GM18526 (cell line): Measurements from ENCODE around the gene MTURN.

Source experiments
- POLR2A ChIP-seq: IDR thresholded peaks from 3 replicates; pipeline ENCODE4 v1.6.1; 2011; ENCODE audit not compliant: insufficient read length; ENCODE audit errors: extremely low read depth

Gene MTURN

DNA sequence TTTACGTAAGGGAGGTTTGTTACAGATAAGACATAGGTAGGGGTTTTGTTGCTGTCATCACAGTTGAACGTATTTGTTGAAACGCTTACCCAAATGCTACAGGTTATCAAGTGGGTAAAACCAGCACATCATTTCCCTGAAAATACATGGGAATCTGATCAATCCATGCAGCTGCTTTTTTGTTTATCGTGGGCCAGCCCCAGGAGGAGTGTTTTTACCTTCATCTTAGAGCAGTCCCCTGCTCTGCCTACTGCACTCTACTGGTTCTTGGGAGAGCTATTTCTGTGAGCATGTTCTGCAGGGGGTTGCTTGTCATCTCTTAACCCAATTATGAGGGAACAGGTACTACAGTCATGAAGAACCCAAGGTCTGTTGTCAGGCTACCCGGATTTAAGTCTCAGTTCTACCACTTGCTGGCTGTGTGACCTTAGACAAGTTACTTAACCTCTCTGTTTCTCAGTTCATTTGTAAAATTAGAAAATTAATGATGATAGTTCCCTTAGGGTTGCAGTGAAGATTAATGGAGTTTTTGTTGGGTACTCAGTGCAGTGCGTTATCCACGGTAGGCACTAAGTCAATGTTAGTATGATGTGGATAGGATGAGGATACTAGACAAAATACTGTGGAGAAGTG is 15.0 kb downstream of the MTURN start:
- TF ChIP-seq POLR2A, result no peak

DNA sequence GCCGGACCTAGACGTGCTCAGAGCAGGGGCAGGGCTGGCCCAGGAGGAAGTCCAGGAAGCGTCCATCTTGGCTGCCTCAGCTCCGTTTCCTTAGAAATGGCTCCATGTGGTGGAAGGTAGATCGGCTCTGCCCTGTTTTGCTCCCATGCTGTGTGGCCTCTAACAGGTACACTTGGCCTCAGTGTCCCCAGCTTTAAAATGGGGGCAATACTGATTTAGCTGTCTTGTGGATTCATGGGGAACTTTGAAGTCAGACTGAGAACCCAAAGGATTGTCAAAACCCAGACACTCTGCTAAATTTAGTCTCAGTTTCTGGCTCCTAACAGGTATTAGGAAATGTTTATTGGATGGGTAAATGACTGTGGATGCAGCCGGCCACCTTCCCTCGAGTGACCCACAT is 15.9 kb downstream of the MTURN start:
- no peak for TF ChIP-seq POLR2A

DNA sequence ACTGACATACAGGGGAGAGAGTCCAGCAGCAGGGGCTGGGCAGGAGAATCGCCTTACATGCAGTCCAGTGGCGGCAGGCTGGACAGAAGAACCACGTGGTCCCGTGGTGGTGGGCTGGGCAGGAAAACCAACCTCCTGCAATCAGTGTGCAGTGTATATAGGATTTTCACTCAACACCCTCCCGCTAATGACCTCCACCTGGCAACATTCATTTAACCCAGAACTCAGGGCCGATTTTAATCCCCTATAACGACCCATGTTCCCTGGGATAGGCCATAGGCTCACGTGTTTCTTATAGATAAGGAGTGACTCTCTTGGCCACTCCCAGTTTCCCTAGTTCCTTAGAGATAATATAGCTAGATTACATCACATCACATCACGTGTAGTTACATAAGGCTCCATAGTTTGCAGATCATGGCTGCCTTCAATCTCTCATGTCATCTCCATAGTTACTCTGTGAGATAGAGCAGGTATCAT is 19.4 kb downstream of the MTURN start:
- TF ChIP-seq POLR2A, result no peak

DNA sequence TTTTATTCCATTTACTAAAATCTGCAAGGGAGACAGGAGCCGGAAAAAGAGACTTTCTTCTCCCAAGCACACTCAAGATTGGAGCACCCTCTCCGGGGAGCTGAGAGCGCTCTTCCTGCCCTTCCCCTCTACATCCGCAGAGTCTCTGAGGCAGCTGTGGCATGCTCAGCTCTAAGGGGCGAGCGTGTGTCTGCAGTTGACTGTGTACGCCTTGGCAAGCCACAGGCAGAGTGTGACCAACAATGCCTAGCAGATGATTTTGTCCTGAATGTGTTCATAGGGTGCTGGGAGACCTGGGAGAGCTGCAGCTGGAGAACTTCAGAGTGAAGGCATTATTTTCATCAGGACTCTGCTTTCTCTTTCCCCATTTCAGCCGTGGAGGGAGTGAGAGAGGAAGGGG is 20.7 kb downstream of the MTURN start:
- no peak for TF ChIP-seq POLR2A

DNA sequence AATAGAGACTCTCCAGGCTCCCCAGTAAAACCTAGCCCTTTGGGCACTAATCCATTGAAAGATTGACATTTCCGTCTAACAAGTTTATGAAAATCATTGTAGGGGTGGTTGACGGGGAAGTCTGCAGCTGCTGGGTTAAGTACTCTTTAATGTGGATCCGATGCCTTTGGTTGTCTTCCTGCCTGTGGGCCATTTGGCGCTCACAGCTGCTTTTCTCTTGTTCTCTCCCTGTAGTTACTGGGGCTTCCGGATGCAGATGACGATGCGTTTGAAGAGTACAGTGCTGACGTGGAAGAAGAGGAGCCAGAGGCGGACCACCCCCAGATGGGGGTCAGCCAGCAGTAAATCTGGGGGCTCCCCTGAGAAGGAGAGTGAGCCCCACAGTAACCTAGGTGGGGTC is 22.4 kb downstream of the MTURN start:
- no peak for TF ChIP-seq POLR2A

DNA sequence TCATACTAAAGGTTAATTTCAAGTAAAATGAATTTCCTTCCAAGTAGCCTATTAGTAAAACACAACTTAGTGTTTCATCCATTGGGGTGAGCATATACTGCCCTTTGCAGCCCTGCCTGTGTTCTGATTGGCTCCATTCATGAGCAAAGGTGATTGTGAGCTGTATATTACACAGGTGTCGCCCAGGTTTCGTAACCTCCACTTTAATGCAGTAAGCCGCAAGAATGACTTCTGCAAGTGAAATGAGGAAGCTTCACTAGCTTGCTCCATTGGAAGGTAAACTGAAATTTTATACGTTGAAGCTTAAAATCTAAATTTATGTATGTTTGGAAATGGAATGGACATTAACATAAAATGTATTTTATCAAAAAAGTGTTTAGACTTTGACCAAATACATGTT is 24.4 kb downstream of the MTURN start:
- TF ChIP-seq POLR2A, result no peak

DNA sequence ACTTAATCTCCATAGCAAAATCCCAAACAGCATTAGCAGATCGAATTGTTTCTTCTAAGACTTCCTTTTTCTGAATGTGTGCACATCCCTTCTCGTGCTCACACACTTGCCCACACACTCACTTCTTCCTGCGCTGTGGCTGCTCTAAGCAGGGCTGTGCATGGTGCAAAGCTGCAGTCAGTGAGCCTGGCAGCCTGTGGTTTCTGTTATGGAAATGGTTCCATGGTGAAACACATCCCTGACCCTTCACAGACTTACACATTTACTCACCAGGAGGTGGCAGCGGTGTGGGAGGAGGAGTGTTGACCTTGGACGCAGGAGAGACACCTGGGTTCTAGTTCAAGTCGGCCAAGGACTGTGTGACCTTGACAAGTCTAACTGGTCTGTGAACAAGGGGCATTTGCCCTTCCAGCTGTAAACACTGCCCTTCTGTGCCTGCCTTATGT is 24.9 kb downstream of the MTURN start:
- no peak for TF ChIP-seq POLR2A

DNA sequence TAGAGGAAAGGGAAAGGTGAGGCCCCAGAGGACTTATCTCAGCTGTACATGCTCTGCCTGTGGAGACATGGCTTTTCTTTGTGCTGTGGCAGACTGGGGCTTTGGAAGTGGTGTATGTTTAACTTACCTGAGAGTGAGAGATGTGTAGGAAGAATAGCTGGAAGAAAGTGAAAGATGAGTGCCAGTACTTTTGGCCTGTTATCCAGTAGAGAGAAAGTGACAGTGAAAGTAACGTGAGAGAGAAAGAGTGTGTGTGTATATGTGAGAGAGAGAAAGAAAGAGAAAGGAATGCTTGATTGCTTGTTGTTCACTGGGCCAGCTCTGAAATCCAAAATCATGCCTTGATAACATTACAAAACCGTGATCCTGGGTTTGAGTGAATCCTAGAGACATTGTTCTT is 25.5 kb downstream of the MTURN start:
- no peak for TF ChIP-seq POLR2A

DNA sequence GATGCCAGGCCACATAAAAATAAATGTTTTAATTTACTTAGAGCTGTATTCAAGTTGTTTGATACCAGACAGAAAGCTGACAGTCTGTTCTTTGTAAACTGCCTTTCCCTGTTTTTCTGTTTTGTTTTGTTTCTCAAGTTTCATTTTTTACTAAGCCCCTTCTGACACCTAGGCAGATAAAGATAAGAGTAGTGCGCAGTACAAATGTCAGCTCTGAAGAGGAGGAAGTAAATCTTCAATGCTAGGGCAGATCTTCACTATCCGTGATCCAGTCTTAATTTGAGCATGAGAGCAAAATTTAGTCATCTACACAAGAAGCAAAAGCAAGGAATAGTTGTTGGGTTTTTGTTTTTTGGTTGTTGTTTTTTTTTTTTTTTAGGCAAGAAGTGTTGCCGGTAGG is 27.3 kb downstream of the MTURN start:
- no peak for TF ChIP-seq POLR2A

DNA sequence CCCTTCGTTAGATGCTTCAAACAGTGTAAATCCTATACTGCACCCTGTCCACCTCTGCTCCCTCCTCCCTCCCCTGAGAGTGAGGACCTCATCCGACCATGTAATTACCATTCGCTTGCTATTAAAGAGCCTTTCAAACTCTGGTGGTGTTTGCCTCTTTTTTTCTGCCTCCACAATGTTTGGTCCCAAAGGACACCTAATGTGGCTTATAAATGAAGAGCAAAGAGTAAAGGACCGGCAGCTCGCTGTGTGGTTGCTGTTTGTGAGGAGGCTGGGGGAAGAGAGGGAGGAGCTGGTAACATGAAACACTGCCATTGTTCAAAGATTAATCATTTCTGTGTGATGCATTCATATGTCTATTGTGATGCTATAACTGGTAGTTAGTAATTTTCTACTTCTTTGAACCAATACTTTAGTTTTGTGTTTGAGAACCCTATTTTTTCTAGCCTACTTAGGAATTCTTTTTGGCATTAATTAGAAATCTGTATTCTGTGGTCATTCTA is 27.9 kb downstream of the MTURN start:
- no peak for TF ChIP-seq POLR2A

DNA sequence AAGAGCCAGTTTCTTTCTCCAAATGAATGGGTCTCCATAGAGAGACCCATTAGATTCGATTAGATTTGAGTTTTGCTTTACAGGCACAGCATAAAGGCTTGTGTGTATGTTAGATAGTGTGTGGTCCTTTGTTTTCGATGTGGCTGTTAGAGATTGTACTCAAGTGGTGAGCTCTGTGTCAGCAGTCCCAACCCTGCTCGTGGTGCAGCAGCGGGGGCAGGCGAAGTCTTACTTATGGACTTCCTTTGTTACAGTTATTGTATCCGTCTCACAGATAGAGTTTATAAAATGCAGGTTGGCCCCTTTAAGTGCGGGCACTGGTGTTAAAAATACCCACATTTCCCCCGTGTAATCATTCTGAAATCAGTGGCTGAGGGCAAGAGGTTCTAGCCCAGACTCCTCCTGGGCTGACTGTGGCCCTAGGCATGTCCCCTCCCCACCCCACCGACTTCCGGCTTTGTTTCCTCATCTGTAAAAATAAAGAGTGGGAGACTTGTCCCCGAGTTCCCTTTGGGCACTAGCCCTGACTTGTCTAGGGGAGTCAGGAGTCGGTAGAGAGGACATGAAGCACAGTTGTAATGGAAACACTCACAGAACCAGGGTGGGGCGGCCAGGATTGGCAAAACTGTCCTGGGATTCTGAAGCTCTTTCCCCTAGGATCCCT is 28.6 kb downstream of the MTURN start:
- peak; percentile 39 for TF ChIP-seq POLR2A

DNA sequence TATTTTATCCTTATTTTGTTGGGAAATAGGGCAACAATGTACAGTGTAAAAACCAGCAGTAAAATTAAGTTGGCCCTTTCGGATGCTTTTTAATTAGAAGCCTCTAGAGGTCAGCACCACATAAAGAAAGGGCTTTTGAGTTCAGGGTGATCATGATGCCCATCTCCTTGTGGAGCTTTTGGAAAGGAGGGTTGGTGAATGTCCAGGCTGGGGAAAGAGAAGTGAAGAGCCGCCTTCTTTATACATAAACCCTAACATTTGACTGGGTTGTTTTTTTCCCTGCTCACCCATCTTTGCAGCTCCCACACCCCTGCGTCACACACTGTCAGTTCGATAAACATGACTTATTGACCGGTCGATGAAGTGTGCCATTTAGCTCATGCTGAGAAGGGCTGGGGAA is 29.8 kb downstream of the MTURN start:
- no peak for TF ChIP-seq POLR2A

DNA sequence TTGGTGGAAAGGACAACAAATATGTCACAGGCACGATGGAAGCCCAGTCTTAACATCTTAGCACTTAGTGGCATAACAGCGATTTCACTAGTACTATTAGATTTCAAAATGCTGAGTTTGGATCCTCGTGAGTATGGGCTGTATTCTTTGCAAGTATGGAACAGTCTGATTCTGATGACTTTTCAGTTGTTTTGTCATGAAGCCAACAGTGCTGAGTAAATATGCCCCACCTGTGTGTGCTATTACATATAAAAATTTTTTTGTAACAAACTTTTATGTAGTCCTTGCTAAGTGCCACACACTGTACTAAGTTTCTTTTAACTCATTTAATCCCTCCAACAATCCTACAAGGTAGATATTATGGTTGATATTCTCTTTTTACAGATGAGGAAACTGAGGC is 30.8 kb downstream of the MTURN start:
- TF ChIP-seq POLR2A, result no peak

DNA sequence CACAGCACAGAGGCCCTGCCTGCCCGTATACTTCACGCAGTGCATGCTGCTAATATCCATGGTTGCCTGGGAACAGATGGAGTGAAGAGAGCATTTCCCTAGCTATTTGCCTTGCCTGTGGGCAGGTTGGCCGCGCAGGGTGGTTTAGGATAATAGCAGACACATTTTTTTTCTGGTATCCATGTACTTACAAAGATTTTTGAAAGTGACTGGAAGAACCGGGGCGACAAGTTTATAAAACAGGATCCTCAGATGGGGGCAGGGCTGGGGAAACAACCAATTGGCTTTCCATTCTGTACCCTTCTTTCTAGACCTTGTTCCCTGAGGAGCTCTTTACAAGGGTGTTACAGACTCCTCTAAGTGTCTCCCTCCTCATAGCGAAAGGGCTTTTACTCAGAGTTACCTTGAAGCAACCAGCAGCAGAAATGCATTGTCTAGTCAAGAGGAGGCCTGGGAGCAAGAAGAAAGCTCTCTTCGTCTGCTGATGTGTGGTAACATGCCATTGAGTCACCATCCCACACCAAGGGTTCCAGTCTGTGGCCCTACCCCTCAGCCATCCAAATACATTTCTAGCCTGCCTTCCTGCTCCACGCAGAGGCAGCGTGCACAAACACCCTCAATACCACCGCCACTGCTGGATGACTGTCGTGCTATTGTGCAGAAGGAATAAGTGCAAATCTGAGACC is 31.5 kb downstream of the MTURN start:
- TF ChIP-seq POLR2A, result no peak

DNA sequence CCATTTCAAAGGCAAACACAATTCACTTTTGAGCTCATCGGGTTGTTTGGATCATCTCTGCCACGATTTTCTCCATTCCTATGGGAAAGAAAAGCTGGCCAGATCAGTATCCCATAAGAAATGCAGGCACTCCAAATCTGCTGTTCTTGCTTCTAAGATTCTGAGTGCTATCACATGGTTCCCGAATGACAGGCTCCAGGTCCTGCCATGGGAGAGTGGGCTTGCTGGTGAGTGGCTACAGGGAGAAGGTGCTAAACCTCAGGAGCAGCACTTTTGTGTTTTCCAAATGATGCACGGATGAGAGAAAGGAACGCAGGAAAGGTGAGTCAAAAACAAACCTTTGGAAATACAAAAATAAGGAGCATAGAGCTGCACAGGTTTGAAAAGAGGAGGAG is 32.1 kb downstream of the MTURN start:
- TF ChIP-seq POLR2A, result no peak

DNA sequence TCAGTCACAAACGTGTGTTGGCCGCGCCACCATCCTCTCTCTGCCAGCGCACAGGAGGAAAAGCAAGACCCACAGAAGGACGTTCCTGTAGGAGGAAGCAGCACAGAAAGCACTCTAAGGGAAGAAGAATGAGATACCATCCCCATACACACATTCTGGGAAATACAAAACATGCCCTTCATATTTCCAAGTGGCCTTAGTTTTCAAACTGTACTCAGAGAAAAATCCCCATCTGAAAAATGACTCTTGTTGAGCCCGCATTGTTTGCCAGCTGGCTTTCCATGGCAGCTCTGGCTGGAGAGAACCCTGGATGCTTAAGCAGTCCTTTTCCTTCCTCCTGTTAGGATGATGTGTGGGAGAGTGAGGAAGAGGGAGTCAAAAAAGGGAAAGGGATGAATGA is 33.1 kb downstream of the MTURN start:
- no peak for TF ChIP-seq POLR2A
